Measurements from ENCODE around the gene PBXIP1. TPM values are rescaled to one million over a fixed set of nuclear protein-coding genes. Genes with fewer than 3 reads are reported as not detected.

The PBXIP1 gene
- total RNA-seq, 4 donors from 2014 or later: 11.1 to 51.1 (median 29.3) TPM

DNA sequence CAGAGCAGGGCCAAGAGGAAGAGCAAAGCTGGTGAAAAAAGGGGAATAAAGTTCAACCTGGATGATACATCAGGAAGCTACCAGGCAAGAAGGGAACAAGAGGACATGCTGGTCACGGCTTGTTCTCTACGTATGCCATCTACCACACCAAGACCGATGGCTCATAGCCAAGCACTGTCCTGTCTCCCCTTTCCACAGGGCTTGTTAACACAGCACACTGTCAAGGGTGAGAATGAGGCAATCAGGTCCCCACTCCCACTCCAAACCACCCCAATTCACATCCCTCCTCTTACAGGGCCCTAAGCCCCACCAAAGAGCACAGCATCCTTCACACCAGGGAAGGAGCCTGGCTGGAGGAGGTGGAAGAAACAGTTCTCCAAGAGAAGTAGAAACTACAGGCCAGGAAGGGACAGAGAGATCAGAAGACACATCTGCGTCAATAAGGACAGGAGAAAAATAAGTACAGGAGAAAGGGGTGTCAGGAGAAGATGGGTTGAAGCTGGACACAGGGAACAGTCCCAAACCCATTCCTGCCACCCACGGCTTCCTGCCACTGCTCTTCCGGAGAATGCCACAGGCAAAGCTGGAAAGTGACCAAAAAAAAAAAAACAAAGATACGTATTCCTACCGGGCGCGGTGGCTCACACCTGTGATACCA, 15.6 kb upstream of the PBXIP1 start:
- DNase-seq: no peak
- no peaks in the 10 kb centered on the region for H3K27me3 ChIP-seq
- H3K9me3 ChIP-seq: no peaks in the 10 kb centered on the region
- H3K4me3 ChIP-seq: peak overlapping the region in 3 of 4 donors; percentile 41 to 79 (median 46)
- WGBS, 2 donors: 26 to 37% methylated on average over 10 of the region's 10 CpGs
- H3K27ac ChIP-seq: peak overlapping the region; percentile 96 to 99 (median 98)
- peaks cover 47 to 84% (median 57%) of the 10 kb centered on the region in 3 donors for H3K4me1 ChIP-seq
- intact Hi-C loops (cut with DNase I): no loop called here
- TF ChIP-seq, protein P1, sequence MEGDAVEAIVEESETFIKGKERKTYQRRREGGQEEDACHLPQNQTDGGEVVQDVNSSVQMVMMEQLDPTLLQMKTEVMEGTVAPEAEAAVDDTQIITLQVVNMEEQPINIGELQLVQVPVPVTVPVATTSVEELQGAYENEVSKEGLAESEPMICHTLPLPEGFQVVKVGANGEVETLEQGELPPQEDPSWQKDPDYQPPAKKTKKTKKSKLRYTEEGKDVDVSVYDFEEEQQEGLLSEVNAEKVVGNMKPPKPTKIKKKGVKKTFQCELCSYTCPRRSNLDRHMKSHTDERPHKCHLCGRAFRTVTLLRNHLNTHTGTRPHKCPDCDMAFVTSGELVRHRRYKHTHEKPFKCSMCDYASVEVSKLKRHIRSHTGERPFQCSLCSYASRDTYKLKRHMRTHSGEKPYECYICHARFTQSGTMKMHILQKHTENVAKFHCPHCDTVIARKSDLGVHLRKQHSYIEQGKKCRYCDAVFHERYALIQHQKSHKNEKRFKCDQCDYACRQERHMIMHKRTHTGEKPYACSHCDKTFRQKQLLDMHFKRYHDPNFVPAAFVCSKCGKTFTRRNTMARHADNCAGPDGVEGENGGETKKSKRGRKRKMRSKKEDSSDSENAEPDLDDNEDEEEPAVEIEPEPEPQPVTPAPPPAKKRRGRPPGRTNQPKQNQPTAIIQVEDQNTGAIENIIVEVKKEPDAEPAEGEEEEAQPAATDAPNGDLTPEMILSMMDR (IDR thresholded peaks at IDR 0.05): no peak
- TF ChIP-seq POLR2A (IDR thresholded peaks at IDR 0.05): no peak
- peaks cover 0 to 36% (median 13%) of the 10 kb centered on the region in 3 donors for H3K36me3 ChIP-seq

- no peaks in the 10 kb centered on the region for H3K9me3 ChIP-seq
- H3K36me3 ChIP-seq: peaks cover 1 to 43% (median 20%) of the 10 kb centered on the region in 3 donors
- peak; percentile 38 for DNase-seq
- H3K4me1 ChIP-seq: peaks cover 47 to 81% (median 54%) of the 10 kb centered on the region in 3 donors
- TF ChIP-seq POLR2A (IDR thresholded peaks at IDR 0.05): peak in 3 of 4 donors; percentile 67 to 93 (median 80)
- TF ChIP-seq, protein P1 (IDR thresholded peaks at IDR 0.05): peak in 1 of 6 experiments; percentile 2
- no peaks in the 10 kb centered on the region for H3K27me3 ChIP-seq
- H3K27ac ChIP-seq: peak within 1 kb of the TSS; percentile 96 to 99 (median 98)
- intact Hi-C loops (cut with DNase I): no loop called here
- peak within 1 kb of the TSS; percentile 22 to 79 (median 44) for H3K4me3 ChIP-seq
- WGBS, 2 donors: 9 to 11% methylated on average over 6 to 9 of the region's 15 CpGs
These were observed 14.9 kb upstream of the PBXIP1 start, which contains the start of gene SHC1 for GRCh38 chr1:154970631-154971340. SHC1 (minus strand) TSS chr1:154970747; CDS start chr1:154970526, 221 bp downstream.

- Histone ChIP-seq H3K4me3 (peak overlapping the region; percentile 22 to 79 (median 44)), H3K9me3 (no peaks in the 10 kb centered on the region), H3K27ac (peak overlapping the region; percentile 96 to 99 (median 98)), H3K4me1 (peaks cover 47 to 75% (median 54%) of the 10 kb centered on the region in 3 donors), H3K36me3 (peaks cover 7 to 51% (median 29%) of the 10 kb centered on the region in 3 donors), H3K27me3 (no peaks in the 10 kb centered on the region)
- 13 to 27% methylated on average over 11 to 17 of the region's 22 CpGs for WGBS, 2 donors
- TF ChIP-seq, protein P1 (IDR thresholded peaks at IDR 0.05): no peak
- no peak for TF ChIP-seq POLR2A (IDR thresholded peaks at IDR 0.05)
- intact Hi-C loops (cut with DNase I): loop anchor here (10.0 kb wide), 1 partner anchor 95 kb away; the partner anchor contains the start of gene EFNA4
- DNase-seq: no peak
These were observed 14.1 kb upstream of the PBXIP1 start for GRCh38 chr1:154969860-154970452.

DNA sequence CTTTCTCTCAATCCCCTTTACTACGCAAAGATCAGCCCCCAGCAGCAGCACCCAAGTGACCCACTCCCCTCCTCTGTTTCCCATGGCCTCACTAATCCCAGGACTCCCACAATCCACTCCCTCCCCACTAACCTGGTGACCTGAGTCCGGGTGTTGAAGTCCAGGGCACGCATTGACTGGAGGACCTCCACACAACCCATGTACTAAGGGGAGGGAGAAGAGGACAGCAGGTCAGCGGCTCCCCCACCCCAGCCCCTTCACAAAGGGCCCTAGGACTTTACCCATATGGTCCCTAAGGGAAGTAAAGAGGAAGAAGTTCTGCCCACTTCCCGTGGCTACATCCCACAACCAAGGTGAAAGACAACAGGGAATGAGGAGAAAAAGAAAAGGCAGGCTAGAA, 13.3 kb upstream of the PBXIP1 start:
- Histone ChIP-seq H3K27ac (peak overlapping the region; percentile 96 to 99 (median 98)), H3K27me3 (no peaks in the 10 kb centered on the region), H3K36me3 (peaks cover 7 to 58% (median 34%) of the 10 kb centered on the region in 3 donors), H3K9me3 (no peaks in the 10 kb centered on the region), H3K4me3 (peak overlapping the region in 3 of 4 donors; percentile 41 to 79 (median 46)), H3K4me1 (peaks cover 47 to 75% (median 54%) of the 10 kb centered on the region in 3 donors)
- 48 to 63% methylated on average over 2 to 5 of the region's 5 CpGs for WGBS, 2 donors
- intact Hi-C loops (cut with DNase I): loop anchor here (10.0 kb wide), 1 partner anchor 96 kb away; the partner anchor contains the start of gene EFNA4
- DNase-seq: no peak
- TF ChIP-seq, protein P1 (IDR thresholded peaks at IDR 0.05): no peak
- TF ChIP-seq POLR2A (IDR thresholded peaks at IDR 0.05): no peak
